GM12801 (cell line): ENCODE data around the gene CHST11.

Source experiments
- TF ChIP-seq, protein P1 (sequence below): IDR thresholded peaks from one replicate; pipeline ENCODE4 v1.5.1; 2011; ENCODE audit warnings: control low read depth; ENCODE audit not compliant: insufficient read length; ENCODE audit errors: extremely low read depth

Gene CHST11

DNA sequence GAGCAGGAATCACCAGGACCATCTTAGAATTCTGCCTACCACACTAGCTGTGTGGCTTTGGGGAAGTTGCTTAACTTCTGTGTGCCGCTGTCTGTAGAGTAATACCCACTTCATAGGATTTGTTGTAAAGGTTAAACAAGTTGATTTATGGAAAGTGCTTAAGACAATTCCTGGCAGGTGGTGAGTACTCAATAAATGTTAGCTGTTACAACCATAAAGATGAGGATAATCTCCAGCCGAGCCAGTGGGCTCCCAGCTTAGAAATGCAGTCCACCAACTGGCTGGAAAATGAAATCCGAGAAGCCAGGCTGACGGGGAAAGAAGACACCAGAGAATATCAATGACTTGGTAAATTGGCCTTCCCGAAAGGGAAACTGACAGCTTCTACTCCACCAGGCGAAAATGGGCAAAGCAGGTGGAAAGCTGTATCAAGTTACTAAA, 173.5 kb downstream of the CHST11 start:
- TF ChIP-seq, protein P1, sequence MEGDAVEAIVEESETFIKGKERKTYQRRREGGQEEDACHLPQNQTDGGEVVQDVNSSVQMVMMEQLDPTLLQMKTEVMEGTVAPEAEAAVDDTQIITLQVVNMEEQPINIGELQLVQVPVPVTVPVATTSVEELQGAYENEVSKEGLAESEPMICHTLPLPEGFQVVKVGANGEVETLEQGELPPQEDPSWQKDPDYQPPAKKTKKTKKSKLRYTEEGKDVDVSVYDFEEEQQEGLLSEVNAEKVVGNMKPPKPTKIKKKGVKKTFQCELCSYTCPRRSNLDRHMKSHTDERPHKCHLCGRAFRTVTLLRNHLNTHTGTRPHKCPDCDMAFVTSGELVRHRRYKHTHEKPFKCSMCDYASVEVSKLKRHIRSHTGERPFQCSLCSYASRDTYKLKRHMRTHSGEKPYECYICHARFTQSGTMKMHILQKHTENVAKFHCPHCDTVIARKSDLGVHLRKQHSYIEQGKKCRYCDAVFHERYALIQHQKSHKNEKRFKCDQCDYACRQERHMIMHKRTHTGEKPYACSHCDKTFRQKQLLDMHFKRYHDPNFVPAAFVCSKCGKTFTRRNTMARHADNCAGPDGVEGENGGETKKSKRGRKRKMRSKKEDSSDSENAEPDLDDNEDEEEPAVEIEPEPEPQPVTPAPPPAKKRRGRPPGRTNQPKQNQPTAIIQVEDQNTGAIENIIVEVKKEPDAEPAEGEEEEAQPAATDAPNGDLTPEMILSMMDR: no peak

GRCh38 chr12:104631867-104632266, 175.1 kb downstream of the CHST11 start:
- TF ChIP-seq, protein P1: no peak

DNA sequence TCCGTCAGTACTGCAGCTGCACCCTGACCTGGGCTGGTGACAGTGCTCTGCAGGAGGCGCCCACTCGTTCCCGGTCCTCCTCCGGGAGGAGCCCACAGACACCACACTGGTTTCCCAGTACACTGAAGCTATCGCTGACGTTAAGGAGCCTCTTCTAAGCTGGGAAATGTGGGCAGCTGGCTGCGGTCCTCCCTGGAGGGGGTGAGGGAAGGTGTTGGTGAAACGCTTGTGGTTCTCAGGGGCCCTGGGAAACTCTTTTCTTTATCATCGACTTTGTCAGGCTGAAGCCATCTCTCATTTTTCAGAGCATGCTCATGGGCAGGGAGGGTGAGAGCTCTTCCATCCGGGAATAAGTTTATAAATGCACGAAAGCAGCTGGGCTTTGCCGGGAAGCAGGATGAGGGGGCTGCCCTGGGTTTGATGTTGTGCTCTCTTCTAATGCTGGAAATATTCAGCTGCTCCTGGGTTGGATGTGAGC, 176.0 kb downstream of the CHST11 start:
- TF ChIP-seq, protein P1: no peak

GRCh38 chr12:104634044-104634443, 177.3 kb downstream of the CHST11 start:
- TF ChIP-seq, protein P1: no peak

- TF ChIP-seq, protein P1: no peak
Observed at GRCh38 chr12:104634852-104635251, 178.1 kb downstream of the CHST11 start.

DNA sequence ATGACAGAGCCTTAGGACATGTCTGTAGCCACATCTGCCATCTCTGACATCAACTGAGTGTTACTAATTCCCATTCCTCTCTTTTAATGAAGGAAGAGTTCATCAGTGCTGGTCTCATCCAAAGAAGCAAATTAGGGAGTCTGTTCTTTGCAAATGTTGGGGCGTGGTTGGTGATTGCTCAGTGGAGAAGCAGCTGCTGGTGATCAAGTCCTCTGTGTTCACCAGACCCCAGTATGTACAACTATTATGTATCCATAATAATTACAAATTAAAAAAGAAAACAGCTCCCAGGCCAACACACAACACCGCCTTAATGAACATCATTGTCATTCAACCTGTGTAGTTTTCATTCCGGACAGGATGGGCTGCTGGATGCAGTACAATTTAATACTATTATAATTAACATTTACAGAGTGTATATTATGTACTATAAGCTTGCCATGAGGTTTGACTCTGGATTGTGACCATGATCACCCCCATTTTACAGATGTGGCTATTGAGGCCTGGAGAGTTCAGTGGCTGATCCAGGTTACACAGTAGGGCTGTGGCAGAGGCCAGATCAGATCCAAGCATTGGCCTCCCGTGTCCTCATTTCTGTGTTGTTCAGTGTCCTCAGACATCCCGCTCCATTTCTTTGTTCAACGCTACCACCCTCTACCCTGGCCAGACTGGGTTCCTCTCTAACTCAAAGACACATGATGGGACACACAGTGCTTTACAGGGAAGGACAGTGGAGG, 179.0 kb downstream of the CHST11 start:
- TF ChIP-seq, protein P1: no peak

DNA sequence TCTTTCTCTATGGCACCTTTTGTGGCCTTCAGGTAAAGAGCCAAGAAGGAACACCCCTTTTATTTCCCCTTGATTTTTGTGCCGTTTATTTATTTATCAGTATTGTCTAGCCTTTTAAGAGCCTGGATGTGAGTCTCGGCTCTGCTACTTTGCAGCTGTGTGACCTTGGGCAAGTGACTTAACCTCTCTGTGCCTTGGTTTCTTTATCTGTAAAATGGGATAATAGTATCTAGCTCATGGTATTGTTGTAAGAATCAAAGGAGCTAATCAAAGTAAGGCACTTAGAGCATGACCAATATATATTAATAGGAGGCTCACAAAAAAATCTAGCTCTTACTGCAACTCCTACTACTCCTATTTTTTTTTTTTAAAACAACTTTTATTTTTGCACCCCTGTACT, 179.7 kb downstream of the CHST11 start:
- TF ChIP-seq, protein P1: no peak
